ENCODE data around the gene ITGB7.
"Not testable (repeated sequence)": the region's sequence is repeated elsewhere in the genome, so short reads cannot be mapped to it uniquely, and the experiment has no call there.

Gene ITGB7

DNA sequence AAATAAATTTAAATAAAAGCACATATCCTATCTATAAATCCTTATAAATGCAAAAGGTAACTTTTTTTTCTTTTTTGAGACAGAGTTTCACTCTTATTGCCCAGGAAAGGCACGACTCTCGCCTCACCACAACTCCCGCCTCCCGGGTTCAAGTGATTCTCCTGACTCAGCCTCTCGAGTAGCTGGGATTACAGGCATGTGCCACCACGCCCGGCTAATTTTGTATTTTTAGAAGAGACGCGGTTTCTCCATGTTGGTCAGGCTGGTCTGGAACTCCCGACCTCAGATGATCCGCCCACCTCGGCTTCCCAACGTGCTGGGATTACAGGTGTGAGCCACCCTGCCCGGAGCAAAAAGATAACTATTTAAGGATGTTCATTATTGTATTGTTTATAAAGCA lies 28.2 kb downstream of the ITGB7 start:
- not testable (repeated sequence) for DNase-seq (ENCODE audit: low spot score)

DNA sequence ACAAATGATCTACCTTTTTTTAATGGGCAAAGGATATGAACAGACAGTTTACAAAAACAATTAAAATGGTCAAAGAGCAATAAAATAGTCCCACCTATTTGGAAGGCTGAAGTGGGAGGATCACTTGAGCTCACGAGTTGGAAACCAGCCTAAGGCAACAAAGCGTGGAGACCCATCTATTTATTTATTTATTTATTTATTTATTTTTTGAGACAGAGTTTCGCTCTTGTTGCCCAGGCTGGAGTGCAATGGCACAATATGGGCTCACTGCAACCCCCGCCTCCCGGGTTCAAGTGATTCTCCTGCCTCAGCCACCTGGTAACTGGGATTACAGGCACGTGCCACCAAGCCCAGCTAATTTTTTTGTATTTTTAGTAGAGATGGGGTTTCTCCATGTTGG lies 29.6 kb downstream of the ITGB7 start:
- not testable (repeated sequence) for DNase-seq (ENCODE audit: low spot score)

DNA sequence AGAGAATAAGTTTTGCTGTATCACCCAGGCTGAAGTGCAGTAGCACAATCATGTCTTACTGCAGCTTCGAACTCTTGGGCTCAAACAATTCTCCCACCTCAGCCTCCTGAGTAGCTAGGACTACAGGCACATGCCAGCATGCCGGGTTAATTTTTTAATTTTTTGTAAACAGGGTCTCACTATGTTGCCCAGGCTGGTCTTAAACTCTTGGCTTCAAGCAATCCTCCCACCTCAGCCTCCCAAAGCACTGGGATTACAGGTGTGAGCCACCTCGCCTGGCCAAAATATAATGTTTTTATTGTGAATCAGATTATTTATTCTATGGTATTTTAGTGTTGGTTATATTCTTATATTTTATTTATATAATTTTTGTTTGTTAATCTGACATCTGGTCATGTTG lies 30.3 kb downstream of the ITGB7 start:
- DNase-seq (ENCODE audit: low spot score): no peak

DNA sequence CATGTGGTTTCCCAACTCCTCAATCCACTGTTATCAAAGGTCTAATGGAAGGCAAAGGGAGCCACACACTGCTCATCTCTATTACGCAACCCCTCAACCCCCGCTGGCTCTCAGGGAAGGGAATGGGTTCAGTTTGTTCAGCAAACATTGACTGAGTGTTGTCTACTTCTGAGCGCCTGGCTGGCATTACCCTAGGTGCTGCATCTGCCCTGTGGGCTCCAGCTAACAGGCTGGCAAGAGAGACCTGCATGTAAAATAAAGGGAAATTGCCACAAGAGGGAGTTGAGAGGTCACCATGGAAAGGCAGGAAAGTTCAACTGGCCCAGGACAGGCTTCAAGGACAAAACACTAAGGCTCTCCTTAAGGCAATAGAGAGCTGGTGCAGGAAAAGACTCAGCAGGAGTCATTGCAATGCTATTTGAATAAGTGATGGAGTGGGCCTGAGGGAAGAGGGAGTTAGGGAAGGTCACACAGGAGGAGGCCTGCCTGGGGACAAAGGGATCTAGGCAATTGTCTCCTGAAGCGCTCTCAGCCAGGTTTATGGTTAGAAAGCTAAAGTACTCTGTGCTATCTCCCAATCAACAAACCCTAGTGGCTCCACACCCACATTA lies 32.1 kb downstream of the ITGB7 start:
- peak; percentile 49 for DNase-seq (ENCODE audit: low spot score)

DNA sequence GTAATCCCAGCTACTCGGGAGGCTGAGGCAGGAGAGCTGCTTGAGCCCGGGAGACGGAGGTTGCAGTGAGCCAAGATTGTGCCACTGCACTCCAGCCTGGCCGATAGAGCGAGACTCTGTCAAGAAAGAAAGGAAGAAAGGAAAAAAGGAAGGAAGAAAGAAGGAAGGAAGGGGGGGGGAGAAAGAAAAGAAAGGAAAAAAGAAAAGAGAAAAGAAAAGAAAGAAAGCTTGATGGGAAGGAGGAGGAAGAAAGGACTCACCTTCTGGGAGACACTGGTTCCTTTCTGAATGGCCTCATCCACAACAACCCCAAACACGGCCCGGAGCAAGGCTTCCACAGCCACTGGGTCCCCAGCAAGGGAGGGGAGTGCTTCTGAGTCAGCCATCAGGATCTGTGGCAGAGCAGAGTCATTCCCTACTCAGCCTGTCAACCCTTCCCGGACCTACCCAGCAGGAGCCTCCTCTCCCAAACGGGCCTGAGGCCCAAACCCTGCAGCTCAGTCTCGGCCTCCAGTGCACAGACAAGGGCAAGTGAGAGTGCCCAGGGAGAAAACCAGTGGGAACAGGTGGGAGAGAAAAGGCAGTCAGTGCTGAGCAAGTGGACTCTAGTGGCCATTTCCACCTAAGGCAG lies 33.9 kb downstream of the ITGB7 start:
- no peak for DNase-seq (ENCODE audit: low spot score)

DNA sequence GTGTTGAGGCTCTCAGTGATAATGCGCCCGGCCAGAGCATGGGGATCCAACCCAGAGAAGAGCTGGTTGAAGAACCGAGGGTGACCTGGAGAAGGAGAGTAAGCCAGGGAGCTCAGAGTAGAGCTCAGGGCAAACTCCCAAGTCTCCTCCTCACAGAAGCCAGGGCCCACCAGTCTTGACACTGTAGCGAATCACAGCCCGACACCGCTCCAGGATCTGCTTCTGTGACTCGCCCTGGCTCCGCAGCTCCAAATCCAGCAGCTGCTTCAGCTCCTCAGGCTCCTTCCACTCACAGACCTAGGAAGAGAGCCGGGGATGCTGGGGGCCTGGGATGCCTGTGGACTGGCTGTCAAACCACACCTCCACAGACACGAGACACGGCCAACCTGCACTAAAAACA lies 34.7 kb downstream of the ITGB7 start:
- no peak for DNase-seq (ENCODE audit: low spot score)

DNA sequence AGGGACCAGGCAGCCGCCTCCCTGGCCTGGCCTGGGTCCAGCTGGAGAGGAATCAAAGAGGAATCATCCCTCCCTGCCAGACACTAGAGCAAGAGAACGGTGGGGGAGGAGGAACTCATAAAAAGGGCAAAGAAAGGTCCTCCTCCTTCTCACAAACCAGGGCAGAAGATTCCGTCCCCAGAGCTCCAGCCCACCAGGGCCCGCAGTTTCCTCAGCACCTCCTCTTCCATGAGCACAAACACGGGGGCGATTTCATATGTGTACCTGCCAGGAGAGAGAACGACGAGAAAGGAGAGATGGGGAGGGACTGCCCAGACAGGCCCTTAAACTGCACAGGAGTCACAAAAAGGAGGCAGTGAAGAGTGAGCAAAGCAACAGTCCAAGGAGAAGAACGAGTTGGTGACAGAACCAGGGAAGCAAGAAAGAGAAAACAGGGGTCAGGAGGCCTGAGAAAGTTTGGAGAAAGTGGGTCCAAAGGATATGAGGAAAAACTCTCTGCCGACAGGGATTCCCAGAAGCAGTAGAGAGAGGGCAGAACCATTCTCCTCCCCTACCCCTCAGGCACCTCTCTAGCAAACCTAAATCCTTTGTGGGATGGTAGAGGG lies 35.2 kb downstream of the ITGB7 start:
- no peak for DNase-seq (ENCODE audit: low spot score)

DNA sequence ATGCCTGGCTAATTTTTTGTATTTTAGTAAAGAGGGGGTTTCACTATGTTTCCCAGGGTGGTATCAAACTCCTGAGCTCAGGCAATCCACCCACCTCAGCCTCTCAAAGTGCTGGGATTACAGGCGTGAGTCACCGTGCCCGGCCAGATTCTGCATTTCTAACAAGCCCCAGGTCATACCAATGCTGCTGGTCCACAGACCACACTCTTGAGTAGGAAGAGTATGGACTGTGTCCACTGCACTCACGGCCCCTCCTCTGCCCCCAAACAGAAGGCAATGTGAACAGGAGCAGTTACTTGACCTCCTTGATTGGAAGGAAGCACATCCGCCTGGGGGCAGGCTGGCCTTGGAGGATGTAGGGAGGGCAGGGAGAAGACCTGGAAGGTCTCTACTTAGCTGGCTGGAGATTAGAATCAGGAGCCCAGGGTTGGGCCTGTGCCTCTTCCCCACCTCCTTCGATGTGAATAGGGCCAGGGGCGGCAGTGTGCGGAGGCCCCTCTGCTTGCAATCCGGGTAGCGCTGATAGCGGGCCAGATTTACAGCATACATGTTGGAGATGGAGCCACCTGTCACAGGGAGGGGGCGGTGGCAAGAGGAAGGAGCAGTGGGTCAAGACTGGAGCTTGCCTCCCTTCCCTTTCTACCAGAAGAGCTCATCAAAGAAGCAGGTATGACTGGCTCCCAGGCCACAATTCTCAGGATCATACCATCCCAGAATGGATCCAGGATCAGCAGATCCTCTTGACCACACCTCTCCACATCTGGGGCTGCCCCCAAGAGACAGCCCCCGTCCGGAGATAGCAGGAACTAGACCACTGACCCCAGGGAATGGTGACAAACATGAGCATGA lies 36.0 kb downstream of the ITGB7 start:
- DNase-seq (ENCODE audit: low spot score): no peak

DNA sequence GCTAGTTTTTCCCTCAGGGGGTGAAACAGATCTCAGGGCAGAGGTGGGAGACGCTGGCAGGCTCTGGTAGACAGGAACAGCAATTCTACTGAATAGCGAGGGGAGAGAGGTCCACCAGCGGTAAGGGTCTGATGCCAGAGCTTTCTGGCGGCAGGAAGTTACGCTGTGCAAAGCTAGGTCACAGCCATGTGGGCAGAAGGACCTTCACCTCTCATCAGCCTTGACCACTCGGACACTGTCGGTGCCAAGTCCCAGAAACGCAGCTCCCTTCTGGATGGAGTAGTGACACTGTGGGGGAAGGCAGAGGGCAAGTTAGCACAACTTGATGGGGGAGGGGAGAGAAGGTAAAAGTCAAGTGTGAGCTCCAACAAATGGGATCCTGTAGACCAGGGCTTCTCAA lies 36.8 kb downstream of the ITGB7 start:
- no peak for DNase-seq (ENCODE audit: low spot score)

DNA sequence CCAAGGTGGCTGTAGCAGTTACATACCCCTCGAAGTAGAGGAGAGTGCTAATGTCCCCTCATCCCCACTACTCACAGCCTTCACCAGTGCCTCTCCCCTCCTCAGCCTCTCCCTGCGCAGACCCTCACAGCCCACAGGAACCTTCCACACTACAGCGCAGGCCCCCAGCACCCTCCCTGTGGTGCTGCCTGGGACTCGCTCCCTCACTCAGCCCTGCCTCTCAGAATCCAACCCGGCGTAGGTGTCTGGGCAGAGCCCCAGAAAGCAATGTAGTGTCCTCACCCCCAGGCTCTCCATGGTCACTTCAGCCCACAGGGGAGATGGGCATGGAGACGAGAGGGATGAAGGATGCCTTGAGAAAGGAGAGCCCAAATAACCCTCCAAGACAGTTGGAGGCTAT lies 37.4 kb downstream of the ITGB7 start:
- DNase-seq (ENCODE audit: low spot score): no peak

DNA sequence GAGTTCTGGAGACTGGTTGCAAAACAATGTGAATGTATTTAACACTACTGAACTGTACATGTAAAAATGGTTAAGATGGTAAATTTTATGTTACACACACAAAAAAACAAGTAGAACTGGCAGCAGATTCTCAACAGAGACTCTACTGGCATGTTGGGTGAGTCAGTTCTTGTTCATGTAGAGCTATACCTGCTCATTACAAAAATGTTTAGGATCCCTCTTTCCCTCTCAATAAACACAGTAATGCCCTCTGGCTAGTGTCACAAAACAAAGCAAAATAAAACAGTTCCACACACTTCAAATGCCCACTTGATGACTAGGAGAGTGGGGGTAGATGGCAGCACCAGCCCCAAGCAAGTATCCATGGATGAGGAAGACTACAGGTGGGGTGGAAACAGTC lies 40.2 kb downstream of the ITGB7 start:
- no peak for DNase-seq (ENCODE audit: low spot score)

DNA sequence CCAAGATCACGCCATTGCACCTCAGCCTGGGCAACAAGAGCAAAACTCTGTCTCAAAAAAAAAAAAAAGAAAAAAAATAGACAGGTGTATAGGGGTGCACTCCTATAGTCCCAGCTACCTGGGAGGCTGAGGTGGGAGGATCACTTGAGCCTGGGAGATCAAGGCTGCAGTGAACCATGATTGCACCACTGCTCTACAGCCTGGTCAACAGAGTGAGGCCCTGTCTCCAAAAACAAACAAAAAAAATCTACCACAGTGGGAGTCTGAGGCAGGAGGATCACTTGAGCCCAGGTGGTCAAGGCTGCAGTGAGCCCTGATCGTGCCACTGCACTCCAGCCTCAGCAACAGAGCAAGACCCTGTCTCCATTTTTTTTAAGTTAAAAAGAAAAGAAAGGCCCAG lies 44.0 kb downstream of the ITGB7 start:
- DNase-seq (ENCODE audit: low spot score): not testable (repeated sequence)

DNA sequence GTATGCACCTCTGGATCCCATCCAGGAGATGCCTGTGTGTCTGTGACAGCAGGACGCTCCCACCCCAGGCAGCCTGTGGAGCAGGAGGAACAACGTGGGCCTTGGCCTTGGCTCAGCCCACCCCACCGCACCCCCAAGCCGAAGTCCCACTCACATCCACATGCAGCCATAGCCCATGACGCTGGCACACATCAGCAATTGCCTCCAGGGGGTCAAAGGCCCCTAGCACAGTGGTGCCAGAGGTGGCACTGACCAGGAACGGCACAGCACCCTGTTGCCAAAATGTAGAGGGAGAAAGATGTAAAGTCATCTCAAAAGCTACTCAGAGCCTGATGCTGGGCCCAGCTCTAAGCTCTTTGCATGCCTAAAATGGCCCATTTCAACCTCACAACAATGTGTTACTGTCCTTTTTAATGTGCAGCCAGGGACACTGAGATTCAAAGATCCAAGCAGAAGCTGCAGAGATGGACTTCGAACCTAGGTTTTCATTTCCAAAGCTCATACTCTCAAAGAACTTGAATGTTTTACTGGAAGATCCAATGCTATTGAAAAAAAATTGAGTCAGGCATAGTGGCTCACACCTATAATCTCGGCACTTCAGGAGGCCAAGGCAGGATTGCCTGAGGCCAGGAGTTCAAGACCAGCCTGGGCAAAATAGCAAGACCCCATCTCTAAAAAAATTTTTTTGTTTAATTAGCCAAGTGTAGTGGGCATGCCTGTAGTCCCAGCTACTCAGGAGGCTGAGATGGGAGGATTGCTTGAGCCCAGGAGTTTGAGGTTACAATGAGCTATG lies 45.7 kb downstream of the ITGB7 start:
- no peak for DNase-seq (ENCODE audit: low spot score)

DNA sequence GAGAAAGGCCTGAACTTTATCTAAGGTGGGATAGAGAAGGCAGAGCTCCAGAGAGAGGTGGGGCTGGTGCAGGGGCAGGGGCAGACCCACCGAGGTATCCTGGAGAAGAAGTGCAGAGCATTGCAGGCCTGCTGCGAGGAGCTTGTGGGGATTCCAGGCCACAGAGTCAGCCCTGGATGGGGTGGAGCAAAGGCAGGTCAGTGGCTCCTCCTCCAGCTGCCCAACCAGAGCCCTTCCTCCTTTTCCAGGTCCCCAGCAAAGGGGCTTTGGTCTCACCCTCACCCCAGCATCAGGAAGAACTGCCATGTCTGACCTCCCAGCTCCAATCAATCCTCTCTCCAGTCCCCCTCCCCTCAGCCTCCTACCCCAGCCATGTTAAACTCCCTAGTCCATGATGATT lies 46.4 kb downstream of the ITGB7 start:
- DNase-seq (ENCODE audit: low spot score): no peak

DNA sequence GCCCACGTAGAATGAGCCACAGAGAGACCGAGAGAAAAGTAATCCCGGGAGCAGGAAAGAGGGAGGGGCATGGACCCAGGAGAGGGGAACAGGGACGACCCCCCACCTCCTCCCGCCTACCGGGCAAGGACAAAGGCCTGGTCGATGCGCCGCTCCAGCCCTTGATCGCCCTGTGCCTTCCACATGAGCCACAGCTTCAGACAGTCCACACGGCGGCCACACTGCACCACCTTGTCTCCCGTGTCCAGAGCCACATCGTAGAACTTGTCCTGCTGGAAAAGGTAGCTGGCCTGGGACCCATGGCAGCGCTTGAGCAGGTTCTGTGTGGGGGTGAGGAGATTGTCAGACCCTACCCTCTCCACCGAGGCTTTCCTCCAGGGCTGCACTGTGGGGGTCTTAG lies 47.1 kb downstream of the ITGB7 start:
- no peak for DNase-seq (ENCODE audit: low spot score)

DNA sequence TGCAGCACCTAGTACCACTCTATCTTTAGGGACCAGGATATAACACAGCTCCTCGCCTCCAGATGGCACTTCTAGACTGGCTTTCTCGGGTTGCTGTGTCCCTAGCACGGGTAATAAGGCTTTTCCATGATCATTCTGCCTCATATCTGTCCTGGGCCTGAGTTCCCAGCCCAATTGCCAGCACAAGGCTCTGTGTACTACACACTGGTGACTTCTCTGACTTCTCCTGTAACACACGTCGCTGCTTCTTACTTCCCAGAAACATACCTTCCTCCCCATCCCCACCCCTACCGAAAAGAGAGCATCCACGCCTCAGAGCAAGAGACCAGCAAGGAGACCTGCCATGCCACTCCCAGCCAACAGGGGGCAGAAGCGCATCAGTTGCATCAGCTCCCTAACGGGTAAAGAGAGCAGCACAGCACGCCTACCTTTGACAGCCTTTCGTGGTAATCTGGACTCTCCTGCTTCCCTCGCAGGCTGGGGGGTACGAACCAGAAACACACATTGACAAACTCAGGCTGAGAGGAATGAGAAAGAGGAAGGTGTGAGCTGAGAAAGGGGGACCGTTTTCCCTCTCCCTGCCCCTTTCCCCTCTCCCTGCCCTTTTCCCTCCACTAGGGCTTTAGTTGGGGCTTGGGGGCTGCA lies 47.7 kb downstream of the ITGB7 start:
- DNase-seq (ENCODE audit: low spot score): peak; percentile 81

DNA sequence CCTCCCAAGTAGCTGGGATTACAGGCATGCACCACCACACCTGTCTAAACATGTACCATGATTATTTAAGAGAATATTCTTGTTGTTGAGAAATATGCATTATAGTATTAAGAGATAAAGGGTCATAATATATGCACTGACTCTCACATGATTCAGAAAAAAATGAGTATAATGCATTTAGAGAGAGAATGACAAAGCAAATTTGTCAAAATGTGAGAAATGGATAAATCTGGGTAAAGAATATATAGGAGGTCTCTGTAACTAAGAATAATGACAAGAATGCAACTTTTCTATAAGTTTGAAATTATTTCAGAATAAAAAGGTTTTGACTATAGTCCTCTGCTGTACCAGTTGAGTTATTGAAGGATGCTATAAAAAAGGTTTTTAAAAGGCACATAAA lies 54.7 kb downstream of the ITGB7 start:
- no peak for DNase-seq (ENCODE audit: low spot score)

DNA sequence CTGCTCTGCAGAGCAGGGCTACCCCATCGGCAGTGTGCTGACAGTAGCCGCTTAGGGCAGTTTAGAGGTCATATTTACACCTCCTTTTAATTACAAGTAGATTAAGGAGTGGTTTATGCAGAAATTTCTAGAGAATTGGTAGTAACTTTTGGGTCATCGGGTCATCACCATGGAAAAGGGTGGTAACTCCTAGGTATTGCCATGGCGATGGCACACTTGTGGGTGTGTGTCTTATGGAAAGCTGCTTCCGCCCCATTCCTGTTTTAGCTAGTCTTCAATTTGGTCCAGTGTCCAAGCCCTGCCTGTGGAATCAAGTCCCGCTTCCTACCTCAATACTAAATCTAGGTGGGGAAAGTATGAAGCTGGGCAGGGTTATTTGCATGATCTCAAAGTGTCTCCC lies 56.0 kb downstream of the ITGB7 start:
- DNase-seq (ENCODE audit: low spot score): no peak

DNA sequence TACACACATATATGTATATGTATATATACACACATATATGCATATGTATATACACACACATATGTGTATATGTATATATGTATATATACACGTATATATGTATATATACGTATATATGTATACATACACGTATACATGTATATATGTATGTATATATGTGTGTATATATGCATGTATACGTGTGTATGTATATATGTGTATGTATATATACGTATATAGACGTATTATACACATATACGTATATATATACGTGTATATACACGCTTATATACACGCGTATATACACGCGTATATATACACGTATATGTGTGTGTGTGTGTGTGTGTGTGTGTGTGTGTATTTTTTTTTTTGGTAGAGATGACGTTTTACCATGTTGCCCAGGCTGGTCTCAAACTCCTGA lies 59.4 kb downstream of the ITGB7 start:
- no peak for DNase-seq (ENCODE audit: low spot score)

DNA sequence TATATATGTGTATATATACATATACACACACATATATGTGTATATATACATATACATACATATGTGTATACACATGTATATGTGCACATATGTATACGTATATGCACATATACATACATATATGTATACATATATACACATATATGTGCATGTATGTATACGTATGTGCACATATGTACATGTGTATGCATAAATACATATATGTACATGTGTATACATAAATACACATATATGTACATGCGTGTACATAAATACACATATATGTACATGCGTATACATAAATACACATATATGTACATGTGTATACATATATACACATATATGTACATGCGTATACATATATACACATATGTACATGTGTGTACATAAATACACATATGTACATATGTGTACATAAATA lies 59.9 kb downstream of the ITGB7 start:
- no peak for DNase-seq (ENCODE audit: low spot score)

DNA sequence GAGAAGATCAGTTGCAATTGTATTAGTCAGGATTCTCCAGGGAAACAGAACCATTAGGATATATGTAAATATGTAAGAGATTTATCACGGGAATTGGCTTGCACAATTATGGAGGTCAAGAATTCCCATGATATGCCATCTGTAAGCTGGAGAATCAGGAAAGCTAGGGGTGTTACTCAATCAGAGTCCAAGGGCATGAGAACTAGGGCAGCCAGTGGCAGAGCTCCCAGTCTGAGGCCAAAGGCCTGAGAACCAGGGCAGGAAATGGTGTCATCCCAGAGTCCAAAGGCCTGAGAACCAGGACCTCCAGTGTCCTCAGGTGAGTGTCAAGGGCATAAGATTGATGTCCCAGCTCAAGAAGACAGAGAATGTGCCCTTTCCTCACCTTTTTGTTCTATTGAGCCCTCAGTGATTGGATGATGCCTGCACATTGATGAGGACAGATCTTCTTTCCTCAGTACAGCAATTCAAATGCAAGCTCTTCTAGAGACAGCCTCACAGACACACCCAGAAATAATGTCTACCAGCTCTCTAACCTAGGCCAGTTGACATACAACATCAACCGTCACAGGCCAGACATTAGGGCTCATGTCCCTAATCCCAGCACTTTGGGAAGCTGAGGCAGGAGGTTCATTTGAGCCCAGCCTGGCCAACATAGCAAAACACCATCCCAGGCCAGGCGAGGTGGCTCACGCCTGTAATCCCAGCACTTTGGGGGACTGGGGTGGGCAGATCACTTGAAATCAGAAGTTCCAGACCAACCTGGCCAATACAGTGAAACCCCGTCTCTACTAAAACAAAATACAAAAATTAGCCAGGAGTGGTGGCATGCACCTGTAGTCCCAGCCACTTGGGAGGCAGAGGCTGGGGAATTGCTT lies 61.4 kb downstream of the ITGB7 start:
- DNase-seq (ENCODE audit: low spot score): no peak

All from cerebellar cortex (tissue), 1 donor.